ENCODE measurements around the gene PAGE4.

PAGE4 gene

GRCh38 chrX:49829016-49829415, at the start of gene PAGE4:
Gene PAGE4, plus strand, starts transcription at chrX:49829303. Its CDS starts 1,126 bp downstream, at chrX:49830429.
- TF ChIP-seq POLR2A (IDR thresholded peaks at IDR 0.05; ENCODE audit: low read depth, low read length): no peak
- DNase-seq (ENCODE audit: insufficient read length, low spot score): no peak
- FAIRE-seq: no peak

GRCh38 chrX:49784747-49785280, 44.3 kb upstream of the PAGE4 start:
- no peak for TF ChIP-seq POLR2A (IDR thresholded peaks at IDR 0.05; ENCODE audit: low read depth, low read length)
- DNase-seq (ENCODE audit: insufficient read length, low spot score) (no peak), FAIRE-seq (no peak)

GRCh38 chrX:49792376-49792775, 36.7 kb upstream of the PAGE4 start:
- DNase-seq (ENCODE audit: insufficient read length, low spot score) (no peak), FAIRE-seq (no peak)
- TF ChIP-seq POLR2A (IDR thresholded peaks at IDR 0.05; ENCODE audit: low read depth, low read length): no peak

GRCh38 chrX:49793686-49794085, 35.4 kb upstream of the PAGE4 start:
- FAIRE-seq (no peak), DNase-seq (ENCODE audit: insufficient read length, low spot score) (no peak)
- TF ChIP-seq POLR2A (IDR thresholded peaks at IDR 0.05; ENCODE audit: low read depth, low read length): no peak

- DNase-seq (ENCODE audit: insufficient read length, low spot score) (no peak), FAIRE-seq (no peak)
- no peak for TF ChIP-seq POLR2A (IDR thresholded peaks at IDR 0.05; ENCODE audit: low read depth, low read length)
Measured at GRCh38 chrX:49799828-49800227, 29.3 kb upstream of the PAGE4 start.

- FAIRE-seq: no peak
- no peak for TF ChIP-seq POLR2A (IDR thresholded peaks at IDR 0.05; ENCODE audit: low read depth, low read length)
- DNase-seq (ENCODE audit: insufficient read length, low spot score): no peak
Measured at GRCh38 chrX:49809891-49810632, 19.0 kb upstream of the PAGE4 start.

- no peak for TF ChIP-seq POLR2A (IDR thresholded peaks at IDR 0.05; ENCODE audit: low read depth, low read length)
- DNase-seq (ENCODE audit: insufficient read length, low spot score) (no peak), FAIRE-seq (no peak)
Measured at GRCh38 chrX:49812177-49812576, 16.9 kb upstream of the PAGE4 start.

GRCh38 chrX:49816435-49816834, 12.7 kb upstream of the PAGE4 start:
- FAIRE-seq: no peak
- DNase-seq (ENCODE audit: insufficient read length, low spot score): no peak
- TF ChIP-seq POLR2A (IDR thresholded peaks at IDR 0.05; ENCODE audit: low read depth, low read length): no peak

GRCh38 chrX:49838374-49838773, 9.3 kb downstream of the PAGE4 start:
- DNase-seq (ENCODE audit: insufficient read length, low spot score) (no peak), FAIRE-seq (no peak)
- no peak for TF ChIP-seq POLR2A (IDR thresholded peaks at IDR 0.05; ENCODE audit: low read depth, low read length)

GRCh38 chrX:49840679-49841078, 11.6 kb downstream of the PAGE4 start:
- no peak for TF ChIP-seq POLR2A (IDR thresholded peaks at IDR 0.05; ENCODE audit: low read depth, low read length)
- FAIRE-seq: no peak
- DNase-seq (ENCODE audit: insufficient read length, low spot score): peak; percentile 10

GRCh38 chrX:49842621-49843020, 13.5 kb downstream of the PAGE4 start:
- FAIRE-seq (no peak), DNase-seq (ENCODE audit: insufficient read length, low spot score) (no peak)
- TF ChIP-seq POLR2A (IDR thresholded peaks at IDR 0.05; ENCODE audit: low read depth, low read length): no peak

GRCh38 chrX:49844611-49845010, 15.5 kb downstream of the PAGE4 start:
- FAIRE-seq (no peak), DNase-seq (ENCODE audit: insufficient read length, low spot score) (no peak)
- TF ChIP-seq POLR2A (IDR thresholded peaks at IDR 0.05; ENCODE audit: low read depth, low read length): no peak

GRCh38 chrX:49845701-49846403, 16.7 kb downstream of the PAGE4 start:
- TF ChIP-seq POLR2A (IDR thresholded peaks at IDR 0.05; ENCODE audit: low read depth, low read length): no peak
- DNase-seq (ENCODE audit: insufficient read length, low spot score) (no peak), FAIRE-seq (no peak)

- FAIRE-seq (no peak), DNase-seq (ENCODE audit: insufficient read length, low spot score) (no peak)
- no peak for TF ChIP-seq POLR2A (IDR thresholded peaks at IDR 0.05; ENCODE audit: low read depth, low read length)
Measured at GRCh38 chrX:49846522-49846921, 17.4 kb downstream of the PAGE4 start.

GRCh38 chrX:49848275-49848674, 19.2 kb downstream of the PAGE4 start:
- TF ChIP-seq POLR2A (IDR thresholded peaks at IDR 0.05; ENCODE audit: low read depth, low read length): no peak
- no peak for FAIRE-seq

More at GRCh38 chrX:49848275-49848674, 19.2 kb downstream of the PAGE4 start:
- DNase-seq (ENCODE audit: insufficient read length, low spot score): no peak

Measured in H54 (cell line).